Spleen (tissue), 11 donors: ENCODE data around the gene IPO8. TPM values are rescaled to one million over a fixed set of nuclear protein-coding genes. Genes with fewer than 3 reads are reported as not detected.

Experiments
- DNase-seq: peaks from one replicate; pipeline ENCODE4 v3.0.0-alpha.2; 2020
- H3K27ac ChIP-seq, 8 donors: fragments of 200-600 bp; sonication (generic) in 7 of 8; 1 replicate in 4 of 8; 2 replicates in 4 of 8; pipeline versions ENCODE4 v1.5.0 to v1.8.0; 2016 to 2021; ENCODE audit warnings: inconsistent platforms in 4 of 8, mild to moderate bottlenecking in 4 of 8, moderate library complexity in 1 of 8
- H3K27me3 ChIP-seq, 7 donors: fragments of 200-600 bp; sonication (generic) in 6 of 7; replicated peaks in 1 of 7; 1 replicate in 4 of 7; 2 replicates in 3 of 7; pipeline versions ENCODE4 v1.5.0 to v1.8.0; 2016 to 2021; ENCODE audit warnings: inconsistent platforms in 3 of 7, mild to moderate bottlenecking in 1 of 7
- H3K36me3 ChIP-seq, 6 donors: fragments of 200-600 bp; sonication (generic) in 5 of 6; 1 replicate in 4 of 6; 2 replicates in 2 of 6; pipeline versions ENCODE4 v1.5.0 to v1.8.0; 2016 to 2021; ENCODE audit warnings: inconsistent platforms in 2 of 6
- H3K4me1 ChIP-seq, 6 donors: fragments of 200-600 bp; sonication (generic) in 5 of 6; 1 replicate in 3 of 6; 2 replicates in 3 of 6; pipeline versions ENCODE4 v1.5.0 to v1.8.0; 2016 to 2021; ENCODE audit warnings: inconsistent platforms in 3 of 6
- H3K4me3 ChIP-seq, 8 donors: fragments of 200-600 bp; sonication (generic) in 7 of 8; 1 replicate in 4 of 8; 2 replicates in 4 of 8; pipeline versions ENCODE4 v1.5.0 to v1.8.0; 2016 to 2021; ENCODE audit warnings: inconsistent platforms in 4 of 8, mild to moderate bottlenecking in 4 of 8, moderate library complexity in 2 of 8
- H3K9me3 ChIP-seq, 8 donors: fragments of 200-600 bp; sonication (generic) in 7 of 8; 1 replicate in 4 of 8; 2 replicates in 4 of 8; pipeline versions ENCODE4 v1.5.0 to v1.8.0; 2016 to 2021; ENCODE audit warnings: inconsistent platforms in 4 of 8
- POLR2A ChIP-seq, 3 donors: fragments of 450-650 bp; IDR thresholded peaks; one replicate each; pipeline ENCODE4 v1.5.1; 2017; ENCODE audit warnings: antibody characterized with exemption in 3 of 3, mild to moderate bottlenecking in 1 of 3
- POLR2AphosphoS5 ChIP-seq, 3 donors: sonication (generic); formaldehyde crosslinking; IDR thresholded peaks; one replicate each; pipeline ENCODE4 v1.5.1; 2017; ENCODE audit warnings: antibody characterized with exemption in 3 of 3
- WGBS, 5 donors: extraction: QIAGEN DNeasy Blood & Tissue Kit in 3 of 5; methylation state at CpG; one replicate each; pipeline versions ENCODE4 v1.1.5 to v1.1.7; 2013 to 2018; 5-methylcytosine and 5-hydroxymethylcytosine counted together
- intact Hi-C: fragments of 100-400 bp; cut with DNase I; formaldehyde crosslinking; loops from one replicate; pipeline ENCODE4 v1.15.0; 2023; ENCODE audit warnings: low total_unique reads
- polyA plus RNA-seq, 3 donors: library from polyadenylated mRNA; stranded (reverse); fragments of 200-250 nt; gene quantifications; one replicate each; pipeline ENCODE4 v1.2.1, GENCODE V29; 2013
- total RNA-seq, 7 donors: library from RNA; depleted of rRNA in 3 of 7; stranded (reverse); fragments of >200 nt in 3 of 7; fragmentation: NEBNext Ultra II Directional in 4 of 7; extraction: Animal tissue kit (Norgen Biotek cat#: 25700) in 4 of 7; gene quantifications; one replicate each; pipeline versions ENCODE4 v1.1.0 to v1.2.1, GENCODE V29; 2016 to 2021
- TF ChIP-seq, protein P1 (sequence below), 11 experiments: fragments of 200-600 bp in 7 of 11; fragments of 450-650 bp in 4 of 11; sonication (generic) in 4 of 11; IDR thresholded peaks in 8 of 11; conservative IDR thresholded peaks in 3 of 11; 1 replicate in 7 of 11; 2 replicates in 4 of 11; pipeline versions ENCODE4 v1.4.0 to v1.8.0; 2016 to 2021; ENCODE audit warnings: antibody characterized with exemption in 11 of 11, inconsistent platforms in 4 of 11, mild to moderate bottlenecking in 1 of 11
- donor health status: healthy with polysubstance abuse.
- donor health status: DM: no; HTN: no; CAD: no; lungs with moderate emphysema.
- donor health status: DM: no; HTN: no; CAD: no.
- donor health status: Bipolar disorder and iron deficiency.
- donor health status: healthy.
- donor health status: DM: no; HTN: no; CAD: no.
- donor health status: DM: yes; HTN: yes; CAD: no.

The IPO8 gene
- total and polyA plus RNA-seq, 10 donors = 8.5 to 68.2 (median 49.8) TPM

DNA sequence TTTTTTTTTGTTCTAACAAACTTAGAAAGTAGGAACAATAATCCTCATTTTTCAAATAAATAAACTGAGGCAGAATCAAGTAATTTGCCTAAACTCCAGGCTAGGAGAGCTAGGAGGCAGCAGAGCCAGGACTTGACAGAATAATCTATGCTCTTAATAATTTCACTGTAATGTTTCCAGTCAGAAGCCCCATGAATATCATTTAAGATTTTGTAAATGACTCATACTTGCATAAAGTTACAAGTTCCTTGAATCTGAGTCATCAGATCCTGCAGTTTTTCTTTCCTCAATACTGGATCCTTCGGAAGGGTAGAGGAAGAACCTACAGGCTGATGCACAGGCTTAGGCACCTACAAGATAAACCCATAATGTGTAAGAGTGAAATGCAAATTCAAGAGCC, 30.1 kb upstream of the IPO8 start:
- no peak for DNase-seq
- H3K27me3 ChIP-seq = no peaks in the 10 kb centered on the region
- no peak overlapping the region for H3K4me3 ChIP-seq
- H3K36me3 ChIP-seq = peaks cover 4 to 93% (median 25%) of the 10 kb centered on the region in 6 donors
- no peaks in the 10 kb centered on the region for H3K9me3 ChIP-seq
- intact Hi-C loops = no loop called here
- H3K4me1 ChIP-seq = no peaks in the 10 kb centered on the region
- no peak for TF ChIP-seq POLR2A (IDR thresholded peaks at IDR 0.05)
- TF ChIP-seq, protein P1, sequence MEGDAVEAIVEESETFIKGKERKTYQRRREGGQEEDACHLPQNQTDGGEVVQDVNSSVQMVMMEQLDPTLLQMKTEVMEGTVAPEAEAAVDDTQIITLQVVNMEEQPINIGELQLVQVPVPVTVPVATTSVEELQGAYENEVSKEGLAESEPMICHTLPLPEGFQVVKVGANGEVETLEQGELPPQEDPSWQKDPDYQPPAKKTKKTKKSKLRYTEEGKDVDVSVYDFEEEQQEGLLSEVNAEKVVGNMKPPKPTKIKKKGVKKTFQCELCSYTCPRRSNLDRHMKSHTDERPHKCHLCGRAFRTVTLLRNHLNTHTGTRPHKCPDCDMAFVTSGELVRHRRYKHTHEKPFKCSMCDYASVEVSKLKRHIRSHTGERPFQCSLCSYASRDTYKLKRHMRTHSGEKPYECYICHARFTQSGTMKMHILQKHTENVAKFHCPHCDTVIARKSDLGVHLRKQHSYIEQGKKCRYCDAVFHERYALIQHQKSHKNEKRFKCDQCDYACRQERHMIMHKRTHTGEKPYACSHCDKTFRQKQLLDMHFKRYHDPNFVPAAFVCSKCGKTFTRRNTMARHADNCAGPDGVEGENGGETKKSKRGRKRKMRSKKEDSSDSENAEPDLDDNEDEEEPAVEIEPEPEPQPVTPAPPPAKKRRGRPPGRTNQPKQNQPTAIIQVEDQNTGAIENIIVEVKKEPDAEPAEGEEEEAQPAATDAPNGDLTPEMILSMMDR (IDR thresholded peaks at IDR 0.05 in 8 of 11, conservative IDR thresholded peaks at IDR 0.05 in 3 of 11) = no peak
- no peak for TF ChIP-seq POLR2AphosphoS5 (IDR thresholded peaks at IDR 0.05)
- WGBS, 5 donors = 73 to 94% (median 81%) methylated on average over 1 of the region's 1 CpG
- no peak overlapping the region for H3K27ac ChIP-seq

DNA sequence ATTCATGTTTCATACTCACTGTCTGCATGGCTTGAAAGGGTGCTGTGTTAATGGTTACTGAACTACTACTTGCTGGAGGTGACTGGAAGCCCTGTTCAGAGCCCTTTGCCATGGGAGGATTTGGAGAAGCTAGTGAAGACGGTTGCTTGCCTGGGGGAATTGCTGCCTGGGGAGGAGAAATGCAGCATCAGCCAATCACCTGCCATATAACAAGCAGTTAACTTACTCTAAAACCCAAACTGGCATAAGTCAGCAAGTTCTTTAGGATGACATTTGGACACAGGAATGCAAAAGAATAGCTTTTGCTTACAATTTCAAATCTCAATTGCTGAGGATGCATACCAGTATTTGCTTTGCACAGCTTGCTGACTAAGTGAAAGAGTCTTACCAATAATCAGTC, 23.4 kb upstream of the IPO8 start:
- TF ChIP-seq POLR2A (IDR thresholded peaks at IDR 0.05) (no peak), POLR2AphosphoS5 (IDR thresholded peaks at IDR 0.05) (no peak)
- TF ChIP-seq, protein P1 (IDR thresholded peaks at IDR 0.05 in 8 of 11, conservative IDR thresholded peaks at IDR 0.05 in 3 of 11) = no peak
- no peaks in the 10 kb centered on the region for H3K27me3 ChIP-seq
- DNase-seq = no peak
- no peaks in the 10 kb centered on the region for H3K4me1 ChIP-seq
- no peak overlapping the region for H3K4me3 ChIP-seq
- WGBS, 5 donors = 72 to 88% (median 85%) methylated on average over 1 of the region's 1 CpG
- H3K36me3 ChIP-seq = peaks cover 0 to 100% (median 34%) of the 10 kb centered on the region in 6 donors
- intact Hi-C loops = no loop called here
- no peaks in the 10 kb centered on the region for H3K9me3 ChIP-seq
- H3K27ac ChIP-seq = no peak overlapping the region

DNA sequence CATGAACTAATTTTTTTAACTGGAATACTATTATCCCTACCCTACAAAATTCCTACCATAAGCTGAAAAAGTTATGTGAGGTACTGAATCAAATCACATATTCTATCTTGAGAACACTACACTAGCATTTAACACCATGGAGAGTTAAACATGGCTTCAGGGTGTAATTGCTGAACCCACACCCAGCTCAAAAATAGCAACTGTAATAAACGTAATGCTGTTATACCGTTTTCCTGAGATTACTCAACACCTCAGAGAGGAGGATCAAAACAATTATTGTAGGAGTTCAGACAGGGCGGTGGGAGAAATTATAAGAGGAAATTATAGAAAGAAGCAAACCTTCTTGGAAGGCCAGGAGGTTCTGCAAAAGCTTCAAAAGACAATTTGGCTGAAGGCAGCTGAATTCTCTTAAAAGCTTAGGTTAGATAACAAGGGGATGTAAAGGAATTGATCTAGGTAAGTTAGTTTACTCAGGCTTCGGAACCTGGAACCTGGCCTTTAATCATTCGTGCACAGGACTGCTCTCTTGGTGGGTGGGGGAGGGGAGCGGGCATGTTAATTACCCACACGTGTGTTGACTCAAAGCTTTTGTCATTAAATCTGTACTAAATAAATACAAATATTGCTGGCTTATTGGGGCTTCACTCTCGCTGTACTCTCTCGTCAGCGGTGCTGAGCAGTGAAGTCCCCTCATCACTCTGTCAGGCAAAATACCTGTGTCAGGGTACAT, 12.1 kb upstream of the IPO8 start:
- DNase-seq = no peak
- Histone ChIP-seq H3K27ac (no peak overlapping the region), H3K36me3 (peaks cover 0 to 41% (median 24%) of the 10 kb centered on the region in 6 donors), H3K27me3 (no peaks in the 10 kb centered on the region), H3K4me1 (no peaks in the 10 kb centered on the region), H3K9me3 (no peaks in the 10 kb centered on the region), H3K4me3 (no peak overlapping the region)
- intact Hi-C loops = no loop called here
- TF ChIP-seq POLR2AphosphoS5 (IDR thresholded peaks at IDR 0.05) = no peak
- 86 to 91% (median 88%) methylated on average over 10 of the region's 10 CpGs for WGBS, 5 donors

DNA sequence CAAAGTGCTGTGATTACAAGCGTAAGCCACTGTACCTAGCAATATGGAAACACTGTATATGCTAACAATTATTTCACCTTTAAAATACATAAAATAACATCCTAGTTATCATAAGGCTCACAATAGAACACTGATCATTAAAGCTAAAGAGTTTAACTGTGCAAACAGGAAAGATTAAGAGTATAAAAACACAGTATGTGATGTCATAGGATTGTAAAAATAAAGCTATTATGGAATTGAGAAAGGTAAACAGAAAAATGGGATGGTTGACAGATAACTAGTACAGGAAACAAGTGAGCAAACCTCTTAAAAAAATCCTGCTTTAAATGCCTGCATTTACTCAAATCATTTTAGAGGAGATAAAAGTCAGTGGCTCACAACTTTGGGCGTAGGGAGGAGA, 10.8 kb upstream of the IPO8 start:
- WGBS, 5 donors = 93 to 97% (median 96%) methylated on average over 2 of the region's 2 CpGs
- no peaks in the 10 kb centered on the region for H3K9me3 ChIP-seq
- no peaks in the 10 kb centered on the region for H3K27me3 ChIP-seq
- H3K36me3 ChIP-seq = peaks cover 0 to 28% (median 17%) of the 10 kb centered on the region in 6 donors
- no peak for TF ChIP-seq POLR2A (IDR thresholded peaks at IDR 0.05)
- TF ChIP-seq, protein P1 (IDR thresholded peaks at IDR 0.05 in 8 of 11, conservative IDR thresholded peaks at IDR 0.05 in 3 of 11) = no peak
- no peak for TF ChIP-seq POLR2AphosphoS5 (IDR thresholded peaks at IDR 0.05)
- intact Hi-C loops = no loop called here
- H3K4me3 ChIP-seq = no peak overlapping the region
- H3K4me1 ChIP-seq = no peaks in the 10 kb centered on the region
- H3K27ac ChIP-seq = no peak overlapping the region
- no peak for DNase-seq
